Globus pallidus (tissue), 1 donor: Measurements from ENCODE around the gene IRF3.
A peak's percentile ranks its signal among the peaks of the same experiment; 100 is the strongest.

Source experiments
- DNase-seq: peaks from one replicate; pipeline ENCODE4 v3.0.0-alpha.2; 2015; ENCODE audit warnings: low spot score

Gene IRF3

DNA sequence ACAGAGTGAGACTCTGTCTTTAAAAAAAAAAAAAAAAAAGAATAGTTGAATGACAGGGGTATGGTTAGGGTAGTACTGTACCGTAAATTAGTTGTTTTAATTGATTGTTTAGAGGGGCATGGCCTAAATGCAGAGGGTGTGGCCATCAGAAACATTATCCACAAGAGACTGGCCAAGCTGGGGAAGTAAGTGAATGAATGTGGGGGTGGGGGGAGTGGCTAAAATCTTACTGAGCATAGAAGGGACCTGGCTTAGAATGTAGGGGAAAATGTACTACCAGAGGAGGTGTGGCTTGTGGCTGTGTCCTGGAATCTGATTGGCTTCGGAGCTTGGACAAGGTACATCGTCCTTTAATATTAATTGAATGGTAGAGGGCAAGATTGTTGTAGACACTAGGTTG, 3.9 kb upstream of the IRF3 start:
- no peak for DNase-seq

DNA sequence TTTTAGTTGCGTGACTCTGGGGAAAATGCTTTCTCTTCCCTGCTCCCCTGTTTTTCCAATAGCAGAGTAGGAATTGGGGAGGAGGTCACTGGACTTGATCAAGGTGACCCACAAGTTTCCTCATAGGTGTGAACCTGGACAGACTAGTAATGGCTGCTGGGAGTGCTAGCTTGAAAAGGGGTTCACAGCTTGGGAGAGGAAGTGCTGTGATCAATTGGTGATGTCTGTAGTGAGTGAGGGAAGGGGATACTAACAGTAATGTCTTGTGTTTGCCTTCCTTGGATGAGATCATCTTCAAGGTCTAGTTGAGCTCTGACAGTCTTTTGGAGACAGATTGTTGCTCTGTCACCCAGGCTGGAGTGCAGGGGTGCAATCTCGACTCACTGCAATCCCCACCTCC, 1.8 kb upstream of the IRF3 start:
- no peak for DNase-seq

DNA sequence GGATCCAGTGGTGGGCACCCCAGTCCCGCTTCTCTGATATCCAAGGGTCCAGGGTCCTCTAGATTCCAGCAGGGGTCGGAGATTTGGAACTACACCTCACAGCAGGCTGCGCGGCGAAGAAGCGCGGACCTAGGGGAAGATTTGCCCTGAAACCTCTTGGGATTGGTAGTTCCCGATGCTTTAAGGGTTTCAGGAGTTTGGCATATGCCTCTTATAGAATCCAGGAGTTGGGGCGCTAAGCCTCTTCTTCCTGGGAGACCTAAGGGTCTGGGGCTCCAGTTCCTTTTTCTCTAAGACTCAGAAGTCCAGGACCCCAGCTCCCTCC, 425 bp upstream of the IRF3 start:
- no peak for DNase-seq

DNA sequence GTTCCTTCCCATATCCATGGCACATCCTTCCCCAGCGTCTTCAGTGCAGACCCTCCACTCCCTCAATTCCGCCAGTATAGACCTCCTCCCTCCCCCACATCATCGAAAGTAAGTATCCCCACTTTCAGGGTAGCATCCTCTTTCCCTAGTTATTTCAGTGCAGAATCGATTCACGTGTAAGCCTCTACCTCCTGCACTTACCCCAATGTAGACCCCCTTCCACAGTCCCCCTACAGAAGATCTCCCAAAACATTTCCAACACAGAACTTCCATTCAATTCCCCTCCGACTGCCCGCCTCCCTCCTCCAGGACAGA, 664 bp downstream of the IRF3 start:
- DNase-seq = no peak

DNA sequence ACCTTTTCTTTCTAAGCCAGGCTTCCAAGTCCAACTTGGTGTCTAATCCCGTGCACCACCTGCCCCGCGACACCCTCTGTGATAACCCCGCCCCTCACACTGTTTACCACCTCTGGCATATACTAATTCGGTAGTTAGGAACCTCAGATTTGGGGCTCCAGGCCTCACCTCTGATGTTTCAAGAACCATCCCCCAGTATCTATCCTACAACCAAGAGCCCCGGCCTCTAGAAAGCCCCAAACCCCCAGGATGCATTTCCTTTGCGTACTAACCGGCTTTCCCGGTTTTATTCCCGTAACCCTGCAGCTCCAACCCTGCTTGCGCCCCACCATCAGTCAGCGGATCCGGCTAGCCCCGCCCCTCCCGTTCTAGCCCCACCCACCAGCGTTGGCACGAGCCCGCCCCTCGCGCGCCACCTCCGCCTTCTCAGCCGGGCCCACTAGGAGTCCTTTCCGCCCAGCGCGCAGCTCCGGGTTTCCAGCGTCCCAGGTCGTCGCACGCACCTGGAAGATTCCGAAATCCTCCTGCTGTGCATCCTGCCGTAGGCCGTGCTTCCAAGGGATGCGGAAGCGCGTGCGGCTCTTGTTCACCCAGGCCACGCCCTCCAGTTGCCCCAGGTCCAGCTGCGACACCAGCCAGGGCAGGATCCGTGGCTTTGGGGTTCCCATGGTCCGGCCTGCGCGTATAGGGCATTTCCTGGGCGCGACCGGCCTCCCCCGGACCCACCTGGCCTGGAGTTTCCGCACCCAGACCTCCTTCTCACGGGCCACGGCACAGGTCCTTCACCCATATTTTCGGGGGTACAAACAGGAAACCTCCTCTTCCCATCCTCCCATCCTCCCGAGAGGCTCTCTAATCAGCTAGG, 1.3 kb downstream of the IRF3 start:
- DNase-seq = peak; percentile 82

DNA sequence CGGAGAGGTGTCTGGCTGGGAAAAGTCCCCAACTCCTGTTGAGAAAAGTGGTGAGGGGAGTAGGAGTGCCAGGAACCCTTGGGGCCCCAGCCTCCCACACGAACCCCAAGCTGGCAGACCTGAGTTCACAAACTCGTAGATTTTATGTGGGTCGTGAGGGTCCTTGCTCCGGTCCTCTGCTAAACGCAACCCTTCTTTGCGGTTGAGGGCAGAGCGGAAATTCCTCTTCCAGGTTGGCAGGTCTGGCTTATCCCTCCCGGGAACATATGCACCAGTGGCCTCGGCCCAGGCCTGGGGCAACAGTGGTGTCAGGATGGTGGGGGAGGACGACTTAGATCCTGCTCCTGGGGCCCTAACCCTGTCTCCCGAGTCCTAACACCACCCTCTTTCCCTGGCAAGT, 2.4 kb downstream of the IRF3 start:
- DNase-seq = no peak

DNA sequence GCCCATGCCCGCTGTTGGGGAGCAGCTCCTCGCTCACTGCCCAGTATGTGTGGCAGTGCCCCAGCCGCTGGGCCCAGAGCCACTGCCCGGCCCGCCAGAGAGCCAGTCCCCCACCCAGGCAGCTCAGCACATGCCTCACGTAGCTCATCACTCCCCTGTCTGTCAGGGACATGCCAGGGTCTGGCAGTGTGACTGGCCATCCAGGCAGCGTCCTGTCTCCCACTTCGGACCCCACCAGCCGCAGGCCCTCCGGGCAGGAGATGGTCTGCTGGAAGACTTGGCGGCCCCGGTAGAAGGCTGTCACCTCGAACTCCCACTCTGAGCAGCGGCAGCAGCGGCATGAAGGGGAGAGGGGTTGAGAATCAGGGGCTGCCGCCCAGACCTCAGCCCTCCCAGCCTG, 3.6 kb downstream of the IRF3 start:
- DNase-seq = no peak

DNA sequence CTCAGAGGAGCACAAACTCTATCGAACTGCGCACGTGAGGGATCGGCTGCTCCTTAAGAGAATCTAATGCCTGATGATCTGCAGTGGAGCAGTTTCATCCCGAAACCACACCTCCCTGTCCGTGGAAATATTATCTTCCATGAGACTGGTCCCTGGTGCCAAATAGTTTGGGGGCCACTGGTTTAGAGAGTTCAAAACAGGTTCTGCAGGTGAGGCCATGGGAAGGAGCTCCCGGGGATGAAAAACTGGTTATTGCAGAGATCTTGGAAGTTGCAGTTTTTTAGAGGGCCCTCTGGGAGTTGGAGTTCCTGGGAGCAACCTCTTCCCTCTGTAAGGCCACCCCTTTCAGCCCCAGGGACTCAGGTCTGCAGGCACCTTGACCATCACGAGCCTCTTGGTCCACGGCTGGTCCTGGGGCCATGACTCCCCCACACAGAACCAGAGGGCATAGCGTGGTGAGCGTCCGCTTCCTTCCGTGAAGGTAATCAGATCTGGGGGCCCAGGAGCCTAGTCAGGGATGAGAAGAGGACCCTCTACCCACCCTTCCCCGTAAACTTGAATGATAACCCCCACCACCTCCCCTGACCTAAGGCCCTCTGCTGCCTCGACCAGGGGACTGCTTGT, 5.2 kb downstream of the IRF3 start:
- no peak for DNase-seq

DNA sequence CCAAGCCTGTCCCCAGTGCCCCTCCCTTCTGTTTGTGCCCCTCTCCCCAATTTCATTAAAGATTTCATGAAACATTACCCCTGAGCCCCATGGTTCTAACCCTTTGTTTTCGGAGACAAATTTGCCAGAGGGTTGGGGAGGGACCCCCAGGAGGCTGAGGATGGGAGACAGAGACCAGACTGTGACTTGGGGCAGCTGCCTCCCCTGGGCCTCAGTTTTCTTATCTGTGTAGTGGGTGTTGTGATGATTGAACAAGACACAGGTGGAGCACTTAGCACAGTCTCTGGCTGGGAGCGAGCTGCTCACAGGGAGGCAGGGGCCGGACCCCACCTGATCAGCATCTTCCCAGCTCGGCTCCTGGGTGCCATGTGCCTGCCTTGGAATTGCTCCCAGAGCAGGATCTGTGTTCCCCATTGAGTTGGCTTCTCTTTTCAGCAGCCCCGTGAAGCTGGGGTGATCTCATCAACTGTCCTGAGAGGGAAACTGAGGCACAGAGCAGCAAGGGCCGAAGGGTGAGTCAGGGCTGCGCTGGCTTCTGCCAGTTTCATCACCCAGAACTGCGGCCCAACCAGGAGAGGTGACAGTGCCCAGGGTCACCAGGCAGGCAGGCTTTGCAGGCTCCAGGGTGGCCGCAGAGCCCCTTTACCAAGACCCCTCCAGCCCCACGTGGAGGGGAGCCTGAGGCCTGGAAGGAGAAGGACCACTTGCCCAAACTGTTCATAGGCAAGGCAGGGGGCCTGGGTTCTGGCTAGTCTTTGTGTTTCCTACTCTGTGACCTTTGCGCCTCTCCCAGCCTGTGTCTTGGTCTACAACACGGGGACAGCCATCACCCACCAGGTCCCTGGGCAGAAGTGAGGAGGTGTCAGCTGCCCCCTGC, 6.9 kb downstream of the IRF3 start:
- no peak for DNase-seq

DNA sequence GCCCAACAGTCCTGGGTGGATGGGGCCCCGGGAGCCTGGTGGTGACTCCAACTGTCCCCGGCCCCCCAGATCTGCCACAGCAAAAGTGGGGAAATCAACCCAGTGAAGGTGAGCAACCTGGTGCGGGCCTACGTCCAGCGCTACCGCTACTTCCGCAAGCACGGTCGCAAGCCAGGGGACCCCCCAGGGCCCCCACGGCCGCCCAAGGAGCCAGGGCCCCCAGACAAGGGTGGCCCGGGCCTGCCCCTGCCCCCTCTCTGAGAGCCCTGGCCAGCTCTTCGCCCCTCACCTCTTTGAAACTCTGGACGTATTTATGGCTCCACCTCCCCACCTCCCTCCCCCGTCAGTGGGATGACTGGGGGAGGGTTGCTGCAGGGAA, 7.5 kb downstream of the IRF3 start:
- DNase-seq = no peak

DNA sequence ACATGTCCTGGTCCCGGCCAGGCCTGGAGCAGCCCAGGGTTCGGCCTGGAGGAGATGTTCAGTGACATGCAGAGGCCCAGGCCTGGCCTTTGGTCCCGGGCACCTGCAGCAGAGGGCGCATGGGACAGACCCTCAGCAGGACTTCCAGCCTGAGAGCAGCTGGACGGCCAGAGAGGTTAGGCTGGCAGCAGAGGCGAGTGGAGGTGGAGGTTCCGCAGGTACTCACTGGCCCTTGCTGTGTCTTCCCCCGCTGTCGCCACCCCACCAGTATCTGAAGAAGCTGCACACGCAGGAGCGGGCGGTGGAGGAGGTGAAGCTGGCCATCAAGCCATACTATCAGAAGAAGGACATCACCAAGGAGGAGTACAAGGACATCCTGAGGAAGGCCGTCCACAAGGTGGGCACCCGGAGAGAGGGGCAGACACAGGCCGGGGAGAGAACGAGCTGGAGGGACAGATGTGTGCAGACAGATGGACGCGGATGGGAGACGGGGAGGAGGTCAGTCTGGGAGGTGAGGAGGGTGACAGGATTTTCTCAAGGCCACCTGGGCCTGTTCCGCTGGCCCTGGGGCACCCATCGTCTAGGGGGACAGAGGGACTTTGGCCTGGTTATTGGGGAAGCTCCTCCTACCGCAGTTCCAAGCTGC, 8.0 kb downstream of the IRF3 start:
- no peak for DNase-seq

DNA sequence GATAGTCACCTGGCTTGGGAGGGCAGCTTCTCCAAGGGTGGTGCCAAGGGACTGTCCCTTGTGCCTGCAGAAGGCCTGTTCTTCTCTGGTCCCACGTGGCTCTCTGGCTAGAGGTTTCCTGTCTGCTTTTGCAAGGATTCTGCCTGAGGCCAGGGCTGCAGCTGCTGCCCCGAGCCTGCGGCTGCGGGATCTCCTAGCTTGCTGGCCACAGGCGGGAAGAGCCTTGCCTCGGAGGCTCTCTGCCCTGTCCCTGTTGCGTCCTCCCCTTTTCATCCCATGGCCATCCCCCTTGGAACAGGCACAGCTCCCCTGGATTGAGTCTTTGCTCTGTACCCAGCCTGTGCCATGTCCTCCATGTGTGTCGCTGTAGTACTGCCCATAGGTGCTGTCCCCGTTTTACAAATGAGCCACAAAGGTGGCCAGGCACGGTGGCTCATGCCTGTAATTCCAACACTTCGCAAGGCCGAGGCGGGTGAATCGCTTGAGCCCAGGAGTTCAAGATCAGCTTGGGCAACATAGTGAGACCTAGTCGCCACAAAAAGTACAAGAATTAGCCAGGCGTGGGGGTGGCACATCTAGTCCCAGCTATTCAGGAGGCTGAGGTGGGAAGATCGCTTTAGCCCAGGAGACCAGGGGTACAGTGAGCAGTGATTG, 9.1 kb downstream of the IRF3 start:
- DNase-seq = no peak

DNA sequence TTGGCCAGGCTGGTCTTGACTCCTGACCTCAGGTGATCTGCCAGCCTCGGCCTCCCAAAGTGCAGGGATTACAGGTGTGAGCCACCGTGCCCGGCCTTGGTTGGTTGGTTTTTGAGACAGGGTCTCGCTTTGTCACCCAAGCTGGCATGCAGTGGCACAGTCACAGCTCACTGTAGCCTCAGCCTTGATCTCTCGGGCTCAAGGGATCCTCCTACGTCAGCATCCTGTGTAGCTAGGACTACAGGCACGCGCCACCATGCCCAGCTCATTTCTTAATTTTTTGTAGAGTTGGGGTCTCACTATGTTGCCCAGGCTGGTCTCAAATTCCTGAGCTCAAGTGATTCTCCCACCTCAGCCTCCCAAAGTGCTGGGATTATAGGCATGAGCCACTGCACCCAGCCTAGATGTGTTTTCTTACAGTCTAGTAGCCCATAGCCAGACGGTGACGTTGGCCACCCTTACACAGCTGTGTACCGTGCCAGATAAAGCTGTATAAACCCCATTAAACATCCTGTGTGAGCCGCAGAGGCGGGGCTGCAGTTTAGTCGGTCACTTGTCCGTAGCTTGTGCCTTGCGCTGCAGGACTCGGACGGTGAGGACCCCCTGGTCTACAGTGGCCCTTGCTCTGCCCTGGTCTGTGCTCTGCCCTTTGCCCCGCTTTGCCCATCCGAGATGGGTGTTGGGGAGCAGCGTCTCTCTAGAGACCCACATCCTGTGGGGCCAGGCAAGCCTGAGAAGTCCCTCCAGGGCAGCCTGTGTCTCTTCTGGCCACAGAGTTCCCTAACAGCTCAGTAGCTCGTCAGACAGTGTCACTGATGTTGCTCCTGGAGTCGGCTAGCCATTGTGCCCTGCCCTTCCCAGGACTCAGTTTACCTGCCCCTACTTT, 9.8 kb downstream of the IRF3 start:
- no peak for DNase-seq

DNA sequence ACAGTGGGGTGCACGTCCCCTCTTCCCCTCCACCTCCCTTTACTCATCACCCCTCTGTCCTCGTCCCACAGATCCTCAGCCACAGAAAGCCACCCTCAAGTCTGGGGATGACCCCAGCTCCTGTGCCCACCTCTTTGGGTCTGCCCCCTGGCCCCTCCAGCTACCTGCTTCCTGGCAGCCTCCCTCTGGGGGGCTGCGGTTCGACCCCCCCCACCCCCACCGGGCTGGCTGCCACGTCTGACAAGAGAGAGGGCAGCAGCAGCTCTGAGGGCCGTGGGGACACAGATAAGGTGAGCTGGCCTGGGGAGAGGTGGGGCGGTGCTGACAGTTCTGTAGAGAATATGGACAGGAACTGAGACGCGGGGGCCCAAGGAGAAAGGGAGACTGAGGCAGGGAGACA, 11.1 kb downstream of the IRF3 start:
- no peak for DNase-seq

DNA sequence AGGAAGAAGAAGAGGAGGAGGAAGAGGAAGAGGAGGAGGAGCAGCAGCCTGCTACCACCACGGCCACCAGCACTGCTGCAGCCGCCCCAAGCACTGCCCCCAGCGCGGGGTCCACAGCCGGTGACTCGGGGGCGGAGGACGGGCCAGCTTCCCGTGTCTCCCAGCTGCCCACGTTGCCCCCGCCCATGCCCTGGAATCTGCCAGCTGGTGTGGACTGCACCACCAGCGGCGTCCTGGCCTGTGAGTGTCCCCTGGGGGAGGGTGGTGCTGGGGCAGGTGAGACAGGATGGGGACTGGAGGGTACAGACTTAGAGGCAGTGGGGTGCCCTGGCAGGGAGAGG, 12.2 kb downstream of the IRF3 start:
- no peak for DNase-seq

DNA sequence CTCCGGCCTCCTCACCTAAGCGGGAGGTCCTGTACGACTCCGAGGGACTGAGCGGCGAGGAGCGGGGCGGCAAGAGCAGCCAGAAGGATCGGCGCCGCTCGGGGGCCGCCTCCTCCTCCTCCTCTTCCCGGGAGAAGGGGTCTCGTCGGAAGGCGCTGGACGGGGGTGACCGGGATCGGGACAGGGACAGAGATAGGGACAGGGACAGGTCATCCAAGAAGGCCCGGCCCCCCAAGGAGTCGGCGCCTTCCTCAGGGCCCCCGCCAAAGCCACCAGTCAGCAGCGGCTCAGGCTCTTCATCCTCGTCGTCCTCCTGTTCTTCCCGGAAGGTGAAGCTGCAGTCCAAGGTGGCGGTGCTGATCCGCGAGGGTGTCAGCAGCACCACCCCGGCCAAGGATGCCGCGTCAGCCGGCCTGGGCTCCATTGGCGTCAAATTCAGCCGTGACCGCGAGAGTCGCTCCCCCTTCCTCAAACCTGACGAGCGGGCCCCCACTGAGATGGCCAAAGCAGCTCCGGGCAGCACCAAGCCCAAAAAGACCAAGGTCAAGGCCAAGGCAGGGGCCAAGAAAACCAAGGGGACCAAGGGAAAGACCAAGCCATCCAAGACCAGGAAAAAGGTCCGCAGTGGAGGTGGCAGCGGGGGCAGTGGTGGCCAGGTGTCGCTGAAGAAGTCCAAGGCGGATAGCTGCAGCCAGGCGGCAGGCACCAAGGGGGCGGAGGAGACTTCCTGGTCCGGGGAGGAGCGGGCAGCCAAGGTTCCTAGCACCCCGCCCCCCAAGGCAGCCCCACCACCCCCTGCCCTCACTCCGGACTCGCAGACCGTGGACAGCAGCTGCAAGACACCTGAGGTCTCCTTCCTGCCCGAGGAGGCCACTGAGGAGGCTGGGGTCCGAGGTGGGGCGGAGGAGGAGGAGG, 12.8 kb downstream of the IRF3 start:
- DNase-seq = no peak

DNA sequence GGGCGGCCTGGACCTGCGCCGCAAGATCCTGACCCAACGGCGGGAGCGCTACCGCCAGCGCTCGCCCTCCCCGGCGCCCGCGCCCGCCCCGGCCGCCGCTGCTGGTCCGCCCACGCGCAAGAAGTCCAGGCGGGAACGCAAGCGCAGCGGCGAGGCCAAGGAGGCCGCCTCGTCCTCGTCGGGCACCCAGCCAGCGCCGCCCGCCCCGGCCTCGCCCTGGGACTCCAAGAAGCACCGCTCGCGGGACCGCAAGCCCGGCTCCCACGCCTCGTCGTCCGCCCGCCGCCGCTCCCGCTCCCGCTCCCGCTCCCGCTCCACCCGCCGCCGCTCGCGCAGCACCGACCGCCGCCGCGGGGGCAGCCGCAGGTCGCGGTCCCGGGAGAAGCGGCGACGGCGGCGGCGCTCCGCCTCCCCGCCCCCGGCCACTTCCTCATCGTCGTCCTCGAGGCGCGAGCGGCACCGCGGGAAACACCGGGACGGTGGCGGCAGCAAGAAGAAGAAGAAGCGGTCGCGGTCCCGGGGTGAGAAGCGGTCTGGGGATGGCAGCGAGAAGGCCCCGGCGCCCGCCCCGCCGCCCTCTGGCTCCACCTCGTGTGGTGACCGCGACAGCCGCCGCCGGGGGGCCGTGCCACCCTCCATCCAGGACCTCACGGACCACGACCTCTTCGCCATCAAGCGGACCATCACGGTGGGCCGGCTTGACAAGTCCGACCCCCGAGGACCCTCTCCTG, 13.7 kb downstream of the IRF3 start:
- no peak for DNase-seq

DNA sequence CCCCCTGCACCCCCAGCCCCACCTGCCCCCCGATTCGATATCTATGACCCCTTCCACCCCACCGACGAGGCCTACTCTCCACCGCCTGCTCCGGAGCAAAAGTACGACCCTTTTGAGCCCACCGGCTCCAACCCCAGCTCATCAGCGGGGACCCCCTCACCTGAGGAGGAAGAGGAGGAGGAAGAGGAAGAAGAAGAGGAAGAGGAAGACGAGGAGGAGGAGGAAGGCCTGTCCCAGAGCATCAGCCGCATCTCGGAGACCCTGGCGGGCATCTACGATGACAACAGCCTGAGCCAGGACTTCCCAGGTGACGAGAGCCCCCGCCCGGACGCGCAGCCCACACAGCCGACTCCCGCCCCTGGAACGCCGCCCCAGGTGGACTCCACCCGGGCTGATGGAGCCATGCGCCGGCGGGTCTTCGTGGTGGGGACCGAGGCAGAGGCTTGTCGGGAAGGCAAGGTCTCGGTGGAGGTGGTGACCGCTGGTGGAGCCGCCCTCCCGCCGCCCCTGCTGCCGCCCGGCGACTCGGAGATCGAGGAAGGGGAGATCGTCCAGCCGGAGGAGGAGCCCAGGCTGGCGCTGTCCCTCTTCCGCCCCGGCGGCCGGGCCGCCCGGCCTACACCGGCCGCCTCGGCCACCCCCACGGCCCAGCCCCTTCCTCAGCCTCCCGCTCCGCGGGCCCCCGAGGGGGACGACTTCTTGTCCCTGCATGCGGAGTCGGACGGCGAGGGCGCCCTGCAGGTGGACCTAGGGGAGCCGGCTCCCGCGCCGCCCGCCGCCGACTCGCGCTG, 14.4 kb downstream of the IRF3 start:
- DNase-seq = no peak

DNA sequence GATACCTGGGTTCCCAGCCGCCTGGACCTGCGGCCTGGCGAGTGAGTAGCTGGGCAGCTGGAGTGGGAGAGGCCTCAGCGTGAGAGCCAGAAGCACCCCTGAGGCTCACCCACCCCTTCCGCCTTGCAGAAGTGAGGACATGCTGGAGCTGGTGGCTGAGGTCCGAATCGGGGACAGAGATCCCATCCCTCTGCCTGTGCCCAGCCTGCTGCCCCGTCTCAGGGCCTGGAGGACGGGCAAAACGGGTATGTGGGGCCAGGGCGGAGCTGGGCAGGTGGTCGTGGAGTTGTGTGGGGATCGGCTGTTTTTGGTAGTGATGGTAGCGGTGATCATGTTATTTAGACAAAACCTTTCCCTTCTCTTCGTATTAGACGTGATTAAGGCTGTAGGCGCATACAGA, 19.1 kb downstream of the IRF3 start:
- DNase-seq = no peak
